HG03103 (cell line): ENCODE results near the gene MTCL3.

Source experiments
- ATAC-seq: cut with Tn5 transposase; IDR thresholded peaks from one replicate; pipeline ENCODE4 v1.9.1; 2021; ENCODE audit warnings: low read depth; ENCODE audit not compliant: unreplicated experiment

MTCL3 gene

DNA sequence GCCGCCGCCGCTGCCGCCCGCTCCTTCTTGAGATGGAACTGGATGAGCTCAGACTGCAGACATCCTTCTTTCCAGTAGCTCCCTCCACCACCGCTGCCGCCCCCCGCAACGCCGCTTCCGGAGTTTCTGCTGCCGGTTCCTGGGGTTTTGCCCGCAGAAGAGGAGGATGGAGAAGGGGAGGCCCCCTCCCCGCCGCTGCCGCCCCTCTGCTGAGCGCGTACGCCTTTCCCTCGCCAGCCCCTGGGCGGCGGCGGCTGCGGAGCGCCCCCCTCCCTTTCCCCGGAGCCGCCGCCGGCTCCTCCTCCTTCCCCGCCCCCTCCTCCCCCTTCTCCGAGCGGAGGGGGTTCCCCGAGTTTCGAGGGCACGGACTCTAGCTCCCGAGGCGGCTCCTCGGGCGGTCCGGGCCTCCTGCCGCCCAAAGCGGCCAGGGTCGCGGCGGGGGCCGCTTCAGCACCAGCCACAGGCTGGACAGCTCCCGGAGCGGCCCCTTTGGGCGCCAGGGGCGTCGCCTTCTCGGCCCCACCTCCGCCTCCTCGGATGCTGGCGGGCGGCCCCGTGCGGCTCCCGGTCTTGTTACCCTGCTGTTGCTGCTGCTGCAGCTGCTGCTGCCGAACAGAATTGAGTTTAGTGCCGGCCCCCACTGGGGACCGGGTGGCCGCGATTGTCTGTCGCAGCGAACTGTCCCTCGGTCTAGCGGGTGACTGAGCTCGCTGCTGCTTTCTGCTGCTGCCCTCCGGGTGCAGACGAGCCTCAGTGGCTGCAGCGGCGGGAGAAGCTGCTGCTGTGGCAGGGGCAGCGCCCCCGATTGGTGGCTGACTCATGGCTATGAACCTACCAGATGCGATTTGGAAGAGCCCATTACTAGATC, 3.1 kb downstream of the MTCL3 start:
- ATAC-seq: peak; percentile 55

DNA sequence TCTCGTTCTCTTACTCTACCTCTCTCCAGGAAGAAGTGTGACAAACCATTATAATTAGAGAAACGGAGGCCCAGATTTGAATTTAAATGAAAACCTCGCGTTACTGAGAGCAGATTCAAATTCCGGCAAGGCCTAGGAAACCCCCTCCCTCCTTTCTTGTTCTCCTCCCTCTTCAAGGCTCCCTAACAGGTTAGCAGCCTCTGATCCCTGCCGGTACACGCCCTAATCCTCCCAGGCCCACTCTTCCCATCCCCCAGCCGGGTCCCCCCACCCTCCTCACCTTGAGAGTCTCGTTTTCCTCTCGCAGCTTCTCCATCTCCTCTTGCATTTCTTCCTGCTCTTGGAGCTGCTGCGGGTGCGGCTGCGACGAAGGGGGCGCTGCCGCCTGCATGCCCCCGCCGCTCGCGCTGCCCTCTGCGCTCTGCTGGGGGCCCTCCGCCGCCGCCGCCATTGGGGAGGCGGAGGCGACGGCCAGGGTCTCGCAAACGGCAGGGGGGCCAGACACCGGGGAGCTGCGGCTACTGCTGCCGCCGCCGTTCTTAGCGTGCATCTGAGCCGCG, 3.8 kb downstream of the MTCL3 start:
- peak; percentile 1 for ATAC-seq

- ATAC-seq: no peak
These were observed 4.3 kb downstream of the MTCL3 start for GRCh38 chr6:127514773-127515227.

DNA sequence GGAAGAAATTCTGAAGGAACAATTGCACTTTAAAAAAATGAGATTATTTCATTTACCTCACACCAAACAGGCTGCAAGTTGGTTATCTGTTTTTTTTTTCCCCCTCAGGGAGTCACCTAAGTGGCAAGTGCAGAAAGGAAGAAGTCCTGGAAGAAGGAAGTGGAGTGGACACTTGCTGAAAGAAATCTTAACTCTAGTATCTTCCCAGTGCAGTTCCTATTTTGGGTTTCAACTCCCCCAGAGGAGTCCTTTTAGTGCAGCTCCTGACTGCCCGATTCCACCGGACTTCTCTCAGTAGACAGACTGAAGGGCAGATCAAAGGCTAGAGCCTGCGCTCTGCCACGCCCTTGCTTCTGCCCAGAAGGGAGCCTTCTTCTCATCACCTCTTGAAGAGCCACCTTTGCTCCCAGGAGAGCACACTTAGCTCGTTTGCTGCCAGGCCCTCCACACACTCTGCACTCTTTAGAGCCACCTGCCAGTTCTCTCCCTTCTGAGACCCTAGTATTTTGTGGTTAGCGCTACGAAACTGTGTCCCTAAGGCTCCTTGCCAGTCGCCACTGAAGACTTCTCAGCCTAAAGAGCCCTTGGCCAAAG, 4.9 kb downstream of the MTCL3 start:
- ATAC-seq: no peak

DNA sequence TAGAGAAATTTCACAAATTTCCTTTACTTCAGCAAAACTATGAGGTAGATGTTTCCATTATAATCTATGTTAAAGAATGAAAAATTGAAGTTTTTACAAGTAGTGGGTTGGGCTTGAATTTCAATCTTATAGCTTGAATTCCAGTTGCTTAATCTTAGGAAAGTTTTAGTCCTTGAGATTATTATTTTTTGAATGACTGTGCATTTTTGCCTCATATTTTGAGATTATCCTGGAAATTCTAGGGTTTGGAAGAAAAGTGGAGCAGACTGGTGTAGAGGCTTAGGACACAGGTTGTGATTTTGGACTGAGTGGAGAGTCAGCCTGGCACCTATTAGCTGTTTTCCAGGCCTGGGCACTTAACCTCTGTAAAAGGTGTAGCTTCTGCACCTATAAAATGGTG, 5.7 kb downstream of the MTCL3 start:
- no peak for ATAC-seq

- no peak for ATAC-seq
These were observed 8.3 kb downstream of the MTCL3 start for GRCh38 chr6:127510876-127511275.

DNA sequence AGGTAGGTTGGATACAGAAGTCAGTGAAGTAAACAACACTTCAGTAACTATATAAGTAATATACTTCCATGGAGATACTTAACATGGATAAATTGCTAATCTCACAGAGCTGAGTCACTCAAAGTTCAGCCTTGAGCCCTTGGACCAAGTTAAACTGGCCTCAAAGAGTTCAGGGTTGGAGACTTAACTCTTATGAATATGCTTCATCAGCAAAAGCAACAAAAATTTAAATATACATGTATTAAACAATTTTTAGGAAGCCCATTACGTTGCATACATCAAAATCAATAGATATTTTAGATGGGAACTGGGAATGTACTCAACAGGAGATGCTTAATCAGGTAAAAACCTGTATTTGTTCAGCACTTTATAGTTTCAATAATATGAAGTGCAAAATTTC, 12.2 kb downstream of the MTCL3 start:
- no peak for ATAC-seq

DNA sequence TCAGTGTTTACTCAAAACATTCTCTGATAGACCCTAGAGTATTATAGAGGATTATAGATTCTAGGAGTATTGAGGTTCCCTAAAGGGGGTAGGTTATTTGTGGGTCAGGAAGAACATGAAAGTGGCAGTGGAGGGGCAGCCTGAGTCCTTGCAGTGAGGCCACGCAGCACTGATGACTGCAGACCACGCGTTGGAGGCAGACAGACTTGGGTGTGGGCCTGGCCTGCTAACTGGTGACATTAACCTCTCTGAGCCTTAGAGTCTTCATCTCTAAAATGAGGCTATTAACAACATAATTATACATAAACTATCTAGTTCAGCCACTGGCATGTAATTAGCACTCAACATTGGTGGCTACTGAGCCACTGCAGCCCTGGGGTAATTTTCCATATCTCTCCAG, 16.1 kb downstream of the MTCL3 start:
- ATAC-seq: no peak

- no peak for ATAC-seq
These were observed 21.7 kb downstream of the MTCL3 start for GRCh38 chr6:127497410-127497809.

- no peak for ATAC-seq
These were observed 22.7 kb downstream of the MTCL3 start for GRCh38 chr6:127496471-127496870.

- ATAC-seq: no peak
These were observed 24.8 kb downstream of the MTCL3 start for GRCh38 chr6:127494240-127494767.

DNA sequence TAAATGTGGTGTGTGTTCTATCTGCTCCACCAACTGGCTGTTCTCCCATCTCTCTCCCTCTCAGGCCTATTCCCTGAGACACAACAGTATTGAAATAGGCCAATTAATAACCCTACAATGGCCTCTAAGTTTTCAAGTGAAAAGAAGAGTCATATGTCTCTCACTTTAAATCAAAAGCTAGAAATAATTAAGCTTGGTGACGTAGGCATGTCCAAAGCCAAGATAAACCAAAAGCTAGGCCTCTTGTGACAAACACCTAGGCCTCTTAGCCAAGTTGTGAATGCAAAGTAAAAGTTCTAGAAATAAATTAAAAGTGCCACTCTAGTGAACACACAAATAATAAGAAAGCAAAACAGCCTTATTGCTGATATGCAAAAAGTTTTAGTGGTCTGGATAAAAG, 29.9 kb downstream of the MTCL3 start:
- no peak for ATAC-seq

- ATAC-seq: no peak
These were observed 32.2 kb downstream of the MTCL3 start for GRCh38 chr6:127486934-127487333.

GRCh38 chr6:127484212-127484863, 34.8 kb downstream of the MTCL3 start:
- ATAC-seq: peak; percentile 98

GRCh38 chr6:127483399-127484055, 35.6 kb downstream of the MTCL3 start:
- peak; percentile 14 for ATAC-seq

- ATAC-seq: no peak
These were observed 36.8 kb downstream of the MTCL3 start for GRCh38 chr6:127482325-127482724.

DNA sequence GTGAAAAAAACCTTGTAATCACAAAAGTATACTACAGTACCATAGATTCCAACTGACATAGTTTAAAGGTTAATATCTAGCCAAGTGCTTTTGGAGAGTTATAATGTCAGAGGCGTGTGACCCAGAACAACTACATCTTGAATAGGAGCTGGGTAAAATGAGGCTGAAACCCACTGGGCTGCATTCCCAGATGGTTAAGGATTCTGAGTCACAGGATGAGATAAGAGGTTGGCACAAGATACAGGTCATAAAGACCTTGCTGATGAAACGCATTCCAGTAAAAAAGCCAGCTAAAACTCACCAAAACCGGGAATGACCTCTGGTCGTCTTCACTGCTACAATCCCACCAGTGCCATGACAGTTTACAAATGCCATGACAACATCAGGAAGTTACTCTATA, 37.5 kb downstream of the MTCL3 start:
- ATAC-seq: no peak

DNA sequence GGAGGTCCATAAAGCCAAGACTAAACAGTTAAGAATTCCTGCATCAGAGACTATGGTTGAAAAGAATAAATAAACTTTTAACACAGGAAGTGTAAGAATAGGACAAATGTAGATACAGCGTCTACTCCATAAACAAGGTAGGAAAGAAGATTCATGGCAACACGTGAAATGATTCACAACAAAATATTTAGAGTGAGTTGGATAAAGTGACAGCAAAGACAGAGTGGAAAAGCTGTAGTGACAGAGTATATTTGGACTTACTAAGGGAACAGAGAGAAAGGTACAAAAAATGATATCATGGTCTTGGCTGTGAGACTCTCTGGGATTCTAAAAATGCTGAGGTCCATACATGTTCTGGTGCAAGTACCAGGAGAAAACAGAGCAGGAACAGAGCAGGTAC, 38.0 kb downstream of the MTCL3 start:
- no peak for ATAC-seq

- ATAC-seq: no peak
These were observed 41.5 kb downstream of the MTCL3 start for GRCh38 chr6:127477658-127478057.

- ATAC-seq: no peak
These were observed 43.3 kb downstream of the MTCL3 start for GRCh38 chr6:127475823-127476176.
